Measurements from ENCODE around the gene SOHLH2. TPM values are rescaled to one million over a fixed set of nuclear protein-coding genes. Genes with fewer than 3 reads are reported as not detected.

SOHLH2 gene
- total RNA-seq (2012; rRNA removed): 0.18 and 0.28 TPM in 2 replicates
- 0.06 and 0.17 TPM in 2 replicates for polyA plus RNA-seq (2012; rRNA removed)
- polyA plus RNA-seq (2012; cell fraction: cytosol; rRNA removed): 0.03 and 0.04 TPM in 2 replicates
- polyA plus RNA-seq (2012; cell fraction: nucleus; rRNA removed; ENCODE audit: low replicate concordance): 0.07 and 0.31 TPM in 2 replicates
- Bru-seq, nascent RNA: percentile 16 among the genes with signal in this experiment
- BruChase-seq, experiment 1, labeled RNA remaining after a 6-hour chase: percentile 15 among the genes with signal in this experiment
- BruChase-seq, experiment 2, labeled RNA remaining after a 2-hour chase: percentile 29 among the genes with signal in this experiment
- long read RNA-seq: 0 reads

GRCh38 chr13:36214163-36214921 lies at the start of gene SOHLH2:
Gene SOHLH2, minus strand, starts transcription at chr13:36214556. Its CDS starts 30 bp downstream, at chr13:36214526.
- WGBS, 2 experiments (ENCODE audit: extremely low coverage in 2 of 2, insufficient read length in 1 of 2): 90% methylated on average over 18 of the region's 53 CpGs; no CpG with 5 or more reads in 1 of the 2 experiments
- no peak within 1 kb of the TSS for H3K14ac ChIP-seq (replicated peaks; ENCODE audit: low read depth, low read length)

More at GRCh38 chr13:36214163-36214921, at the start of gene SOHLH2:
- Histone ChIP-seq H3K9me3 (ENCODE audit: control insufficient read depth, insufficient read depth, low read length) (no peaks in the 10 kb centered on the region), H3K79me1 (ENCODE audit: low read depth in 1 of 2, low read length in 2 of 2) (no peaks in the 10 kb centered on the region), H3K4me2 (ENCODE audit: low read depth, low read length) (no peak within 1 kb of the TSS), H3K27me3 (ENCODE audit: control insufficient read depth, insufficient read depth, low read length) (no peaks in the 10 kb centered on the region), H3K4ac (ENCODE audit: low read depth, low read length) (no peak within 1 kb of the TSS), H2AK9ac (replicated peaks; ENCODE audit: low read depth, low read length, poor library complexity) (no peak within 1 kb of the TSS), H4K20me1 (ENCODE audit: insufficient read depth, low read length) (no peaks in the 10 kb centered on the region), H2AK5ac (ENCODE audit: low read depth, low read length) (no peak within 1 kb of the TSS), H3K4me1 (ENCODE audit: control insufficient read depth, insufficient read depth, low read length) (no peaks in the 10 kb centered on the region), H3K9me1 (ENCODE audit: insufficient read depth, low read length) (no peaks in the 10 kb centered on the region), H3K56ac (ENCODE audit: extremely low read depth, insufficient read depth, low read length) (no peak within 1 kb of the TSS), H4K5ac (ENCODE audit: low read depth, low read length) (no peak within 1 kb of the TSS), H3K18ac (ENCODE audit: low read depth, low read length) (no peak within 1 kb of the TSS), H2BK5ac (ENCODE audit: low read depth, low read length, poor library complexity, severe bottlenecking) (no peak within 1 kb of the TSS), H2BK15ac (ENCODE audit: low read depth, low read length) (no peak within 1 kb of the TSS), H2BK20ac (ENCODE audit: low read depth, low read length) (no peak within 1 kb of the TSS), H3K9ac (ENCODE audit: low read depth, low read length) (no peak within 1 kb of the TSS), H4K8ac (ENCODE audit: low read depth in 2 of 2, low read length in 2 of 2) (no peak within 1 kb of the TSS), H3K4me3 (ENCODE audit: insufficient read depth, low read depth, low read length) (no peak within 1 kb of the TSS), H4K91ac (ENCODE audit: insufficient read depth, low read depth, low read length) (no peak within 1 kb of the TSS), H3K36me3 (ENCODE audit: control insufficient read depth, insufficient read depth, low read length) (no peaks in the 10 kb centered on the region), H2BK120ac (ENCODE audit: low read depth, low read length) (no peak within 1 kb of the TSS), H3K23ac (ENCODE audit: low read depth, low read length) (no peak within 1 kb of the TSS), H3K27ac (ENCODE audit: insufficient read depth, low read length) (no peak within 1 kb of the TSS), H2AFZ (replicated peaks; ENCODE audit: low read length, poor library complexity) (no peak within 1 kb of the TSS)
- intact Hi-C loops (cut with micrococcal nuclease) (no loop called here), in situ Hi-C loops (cut with MboI; ENCODE audit: low sequenced_read_pairs) (no loop called here), dilution Hi-C loops (cut with HindIII; ENCODE audit: low sequenced_read_pairs, unreplicated experiment) (no loop called here)
- ChIA-PET POLR2A (ENCODE audit: unreplicated experiment) (no interaction called here), CTCF (no interaction called here)
- TF ChIP-seq RFX5 (IDR thresholded peaks at IDR 0.05; ENCODE audit: low read depth, low read length) (no peak), MAFK (IDR thresholded peaks at IDR 0.05; ENCODE audit: low read depth, low read length) (no peak), CHD1 (IDR thresholded peaks at IDR 0.05; ENCODE audit: low read depth, low read length) (no peak), NFE2L2 (IDR thresholded peaks at IDR 0.05; ENCODE audit: low read depth, low read length) (no peak), MXI1 (IDR thresholded peaks at IDR 0.05; ENCODE audit: borderline replicate concordance, low read depth, low read length) (no peak), BHLHE40 (IDR thresholded peaks at IDR 0.05; ENCODE audit: low read depth, low read length) (no peak), SMC3 (IDR thresholded peaks at IDR 0.05; ENCODE audit: low read depth, low read length) (no peak), POLR2A (IDR thresholded peaks at IDR 0.05; ENCODE audit: low read depth, low read length) (no peak), CTCF (conservative IDR thresholded peaks at IDR 0.05; ENCODE audit: low read depth, low read length) (no peak)
- TF ChIP-seq, protein P1, sequence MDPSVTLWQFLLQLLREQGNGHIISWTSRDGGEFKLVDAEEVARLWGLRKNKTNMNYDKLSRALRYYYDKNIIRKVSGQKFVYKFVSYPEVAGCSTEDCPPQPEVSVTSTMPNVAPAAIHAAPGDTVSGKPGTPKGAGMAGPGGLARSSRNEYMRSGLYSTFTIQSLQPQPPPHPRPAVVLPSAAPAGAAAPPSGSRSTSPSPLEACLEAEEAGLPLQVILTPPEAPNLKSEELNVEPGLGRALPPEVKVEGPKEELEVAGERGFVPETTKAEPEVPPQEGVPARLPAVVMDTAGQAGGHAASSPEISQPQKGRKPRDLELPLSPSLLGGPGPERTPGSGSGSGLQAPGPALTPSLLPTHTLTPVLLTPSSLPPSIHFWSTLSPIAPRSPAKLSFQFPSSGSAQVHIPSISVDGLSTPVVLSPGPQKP (IDR thresholded peaks at IDR 0.05; ENCODE audit: borderline replicate concordance, low read depth, low read length): no peak
- no TSS peak for BruUV-seq (replicated peaks)
- DNase-seq: no peak
- ATAC-seq (ENCODE audit: low read depth): no peak
